ENCODE measurements around the gene PDLIM7.

The PDLIM7 gene

DNA sequence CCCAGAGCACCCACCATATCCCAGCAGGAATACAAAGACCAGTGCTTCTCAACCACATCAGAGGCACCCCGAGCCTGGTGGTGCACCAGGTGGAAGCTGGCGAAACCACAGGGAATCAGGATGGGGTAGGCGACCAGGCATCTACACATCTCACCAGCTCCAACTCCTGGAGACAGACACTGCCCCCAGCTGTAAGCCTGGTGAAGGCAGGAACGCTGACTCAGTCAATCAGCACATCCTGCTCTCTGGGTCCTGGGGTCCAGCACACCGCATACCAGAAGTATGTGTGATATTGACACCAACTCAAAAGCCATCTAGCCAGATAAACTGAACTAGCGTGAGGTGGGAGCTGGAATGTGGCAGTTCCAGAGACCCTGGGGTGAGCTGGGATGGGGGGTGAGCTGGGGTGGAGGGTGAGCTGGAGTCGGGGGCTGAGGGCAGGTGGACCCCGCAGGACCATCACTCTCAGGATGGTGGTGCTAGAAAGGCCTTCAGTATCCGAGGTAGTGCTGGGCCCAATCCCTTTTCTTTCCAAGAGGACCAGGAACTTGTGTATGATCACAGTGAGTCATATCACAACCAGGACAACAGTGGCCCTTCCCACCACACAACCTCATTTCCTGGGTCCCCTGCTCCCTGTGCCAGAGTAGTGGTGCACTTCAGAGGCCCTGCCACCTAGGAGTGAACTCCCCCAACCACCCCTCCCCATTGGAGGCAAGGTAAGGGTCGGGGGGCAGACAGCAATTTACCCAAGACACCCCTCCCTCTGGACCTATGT lies 26.5 kb downstream of the PDLIM7 start:
- no peak for ATAC-seq (replicated peaks; ENCODE audit: extremely low read depth, poor library complexity, severe bottlenecking)
- peaks cover 56% of the 10 kb centered on the region for H3K4me1 Mint-ChIP-seq
- H3K36me3 Mint-ChIP-seq (ENCODE audit: insufficient read depth) = peaks cover 11% of the 10 kb centered on the region
- H3K27ac Mint-ChIP-seq (ENCODE audit: low read depth) = peak overlapping the region; percentile 44
- no peak for DNase-seq (ENCODE audit: low spot score in 2 of 2)
- H3K4me3 Mint-ChIP-seq = peak overlapping the region; percentile 59
- no peaks in the 10 kb centered on the region for H3K9me3 Mint-ChIP-seq
- H3K27me3 Mint-ChIP-seq = peaks cover 9% of the 10 kb centered on the region

DNA sequence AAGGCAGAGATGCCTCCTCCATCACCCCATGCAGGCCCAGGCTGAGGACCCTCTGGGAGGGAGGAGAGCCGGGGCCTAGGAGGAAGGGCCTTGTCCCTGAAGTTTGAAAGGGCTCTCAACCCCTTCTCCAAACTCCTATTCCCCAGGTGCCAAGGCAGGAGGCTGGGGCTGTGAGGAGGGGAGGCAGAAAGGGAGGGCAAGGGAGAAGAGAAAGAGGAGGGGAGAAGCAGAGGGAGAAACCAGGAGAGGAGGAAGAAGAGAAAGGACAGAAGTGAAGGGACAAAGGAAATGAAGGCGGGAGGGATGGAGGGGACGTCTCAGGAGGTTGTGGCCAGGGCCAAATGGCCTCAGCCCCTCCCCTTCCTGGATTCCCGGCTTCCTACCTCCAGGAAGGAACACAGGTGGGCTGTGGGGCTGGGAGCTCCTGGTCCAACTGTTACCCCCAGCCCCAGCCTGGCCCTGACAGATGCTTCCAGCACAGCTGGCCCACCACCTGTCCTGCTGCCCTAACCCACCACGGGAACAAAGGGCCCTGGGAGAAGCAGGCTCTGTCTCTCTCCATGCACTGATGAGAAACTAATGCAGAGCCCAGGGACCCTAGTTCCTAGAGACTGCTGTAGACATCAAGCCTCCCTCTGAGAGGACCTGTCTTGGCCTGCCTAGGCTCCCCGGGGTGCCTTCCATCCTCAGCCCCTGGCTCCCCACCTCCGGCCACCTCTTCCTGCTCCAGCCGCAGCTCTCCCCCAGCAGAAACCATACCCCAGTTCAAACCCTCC lies 27.5 kb downstream of the PDLIM7 start:
- no peak for ATAC-seq (replicated peaks; ENCODE audit: extremely low read depth, poor library complexity, severe bottlenecking)
- Mint-ChIP-seq H3K27ac (ENCODE audit: low read depth) (peak overlapping the region; percentile 44), H3K4me3 (no peak overlapping the region), H3K9me3 (no peaks in the 10 kb centered on the region), H3K4me1 (peaks cover 45% of the 10 kb centered on the region), H3K27me3 (peaks cover 9% of the 10 kb centered on the region), H3K36me3 (ENCODE audit: insufficient read depth) (peaks cover 12% of the 10 kb centered on the region)
- DNase-seq (ENCODE audit: low spot score in 2 of 2) = no peak

DNA sequence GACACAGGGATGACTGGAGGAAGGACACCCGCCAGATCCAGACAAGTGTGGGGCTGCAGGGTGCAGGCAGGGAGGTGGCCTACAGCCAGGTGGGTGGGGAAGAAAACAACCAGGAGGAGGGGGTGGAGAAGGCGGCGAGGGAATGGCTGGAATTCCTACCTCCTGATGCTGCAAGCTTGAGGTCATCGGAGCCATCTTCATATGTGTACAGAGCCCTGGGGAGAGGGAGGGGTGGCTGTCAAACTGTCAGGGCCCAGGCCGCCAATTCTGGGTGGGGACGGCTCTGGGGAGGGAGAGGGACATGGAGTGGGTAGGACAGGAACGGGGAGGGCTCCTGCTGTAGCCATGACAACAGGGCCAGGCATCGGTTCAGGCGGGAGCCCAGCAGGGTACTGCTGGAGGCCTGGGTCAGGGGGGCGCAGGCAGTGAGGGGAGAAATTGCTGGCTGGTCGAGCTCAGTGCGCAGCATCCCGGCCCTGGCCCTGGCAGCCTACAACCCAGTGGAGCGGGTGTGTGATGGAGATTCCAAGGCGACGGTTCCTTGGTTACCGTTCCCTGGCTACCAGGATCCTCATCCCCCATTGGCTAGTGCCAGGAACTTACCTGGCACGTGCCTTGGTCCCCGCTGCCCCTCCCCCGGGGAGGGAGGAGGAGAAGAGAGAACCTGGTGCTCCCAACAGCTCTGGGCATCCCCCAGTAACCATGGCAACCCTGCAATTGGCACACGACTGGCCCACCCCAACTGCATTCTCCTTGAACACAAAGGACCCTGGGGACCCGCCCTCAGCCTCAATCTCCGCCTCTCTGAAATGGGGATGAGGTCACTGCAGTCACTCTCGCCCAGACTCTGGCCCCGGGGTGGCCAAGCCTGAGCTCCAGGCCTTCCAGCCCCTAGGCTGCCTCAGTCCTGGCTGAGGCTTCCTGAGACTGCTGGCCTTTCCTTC lies 28.4 kb downstream of the PDLIM7 start:
- no peak overlapping the region for H3K4me3 Mint-ChIP-seq

DNA sequence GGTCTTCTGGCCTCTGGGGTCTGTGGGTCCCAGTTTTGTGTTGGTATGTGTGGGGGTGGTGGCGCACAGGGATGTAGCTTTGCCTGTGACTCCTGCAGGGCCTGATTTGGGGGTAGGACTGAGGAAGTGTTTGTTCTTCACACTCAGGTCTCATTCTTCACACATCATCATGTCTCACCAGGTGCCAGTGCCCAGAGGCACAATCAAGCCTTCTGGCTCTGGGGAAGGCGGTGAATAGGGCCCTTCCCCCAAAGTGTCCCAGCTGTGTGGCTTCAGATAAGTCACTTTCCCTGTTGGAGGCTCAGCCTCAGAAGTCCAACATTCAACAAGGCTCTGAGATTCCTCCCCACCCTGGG lies 29.1 kb downstream of the PDLIM7 start:
- peaks cover 33% of the 10 kb centered on the region for H3K4me1 Mint-ChIP-seq
- ATAC-seq (replicated peaks; ENCODE audit: extremely low read depth, poor library complexity, severe bottlenecking) = no peak
- no peaks in the 10 kb centered on the region for H3K27me3 Mint-ChIP-seq
- no peak overlapping the region for H3K4me3 Mint-ChIP-seq
- no peaks in the 10 kb centered on the region for H3K9me3 Mint-ChIP-seq
- no peak for DNase-seq (ENCODE audit: low spot score in 2 of 2)
- H3K36me3 Mint-ChIP-seq (ENCODE audit: insufficient read depth) = peaks cover 9% of the 10 kb centered on the region
- H3K27ac Mint-ChIP-seq (ENCODE audit: low read depth) = no peak overlapping the region

More for the DNA sequence above, 28.4 kb downstream of the PDLIM7 start:
- Mint-ChIP-seq H3K9me3 (no peaks in the 10 kb centered on the region), H3K36me3 (ENCODE audit: insufficient read depth) (peaks cover 9% of the 10 kb centered on the region), H3K4me1 (peaks cover 36% of the 10 kb centered on the region), H3K27ac (ENCODE audit: low read depth) (peak overlapping the region; percentile 26), H3K27me3 (peaks cover 2% of the 10 kb centered on the region)
- no peak for DNase-seq (ENCODE audit: low spot score in 2 of 2)
- ATAC-seq (replicated peaks; ENCODE audit: extremely low read depth, poor library complexity, severe bottlenecking) = no peak

DNA sequence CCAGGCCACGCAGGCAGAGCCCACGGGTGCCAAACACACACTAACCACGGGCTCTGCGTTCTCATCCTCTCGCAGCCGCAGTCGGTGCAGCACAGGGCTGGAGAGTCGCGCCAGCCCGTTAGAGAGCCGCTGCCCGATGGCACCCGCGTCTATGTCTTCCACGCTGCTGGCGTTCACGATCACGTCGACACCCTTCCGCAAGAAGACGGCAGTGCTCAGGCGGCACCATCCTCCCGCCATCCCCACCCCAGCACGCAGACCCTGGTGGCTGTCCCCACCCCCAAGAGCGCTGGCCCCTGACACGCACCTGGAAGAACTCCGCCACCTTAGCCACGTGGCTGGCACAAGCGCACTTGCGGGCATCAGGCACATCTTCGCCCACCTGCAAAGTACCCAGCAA lies 30.0 kb downstream of the PDLIM7 start:
- Mint-ChIP-seq H3K27ac (ENCODE audit: low read depth) (no peak overlapping the region), H3K4me1 (peaks cover 33% of the 10 kb centered on the region), H3K4me3 (no peak overlapping the region), H3K27me3 (no peaks in the 10 kb centered on the region), H3K9me3 (no peaks in the 10 kb centered on the region), H3K36me3 (ENCODE audit: insufficient read depth) (peaks cover 8% of the 10 kb centered on the region)
- ATAC-seq (replicated peaks; ENCODE audit: extremely low read depth, poor library complexity, severe bottlenecking) = no peak
- DNase-seq (ENCODE audit: low spot score in 2 of 2) = no peak

DNA sequence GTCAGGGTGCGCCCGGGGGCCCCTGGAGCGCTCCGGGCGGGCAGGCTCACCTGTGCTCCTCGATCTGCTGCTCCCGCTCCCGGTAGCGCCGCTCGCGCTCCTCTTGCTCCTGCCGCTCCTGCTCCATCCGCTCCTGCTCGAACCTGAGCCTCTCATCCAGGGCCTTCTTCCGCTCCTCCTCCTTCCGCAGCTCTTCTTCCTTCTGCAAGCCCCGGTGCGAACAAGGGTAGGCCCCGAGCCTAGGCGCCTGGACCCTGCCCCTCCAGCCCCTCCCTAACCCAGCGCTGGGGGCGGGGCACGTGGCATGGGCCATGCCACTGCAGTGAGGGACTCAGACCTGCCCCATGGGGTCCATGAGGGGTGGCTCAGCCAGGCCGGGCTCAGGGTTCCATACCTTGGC lies 30.5 kb downstream of the PDLIM7 start:
- ATAC-seq (replicated peaks; ENCODE audit: extremely low read depth, poor library complexity, severe bottlenecking) (no peak), DNase-seq (ENCODE audit: low spot score in 2 of 2) (no peak)
- H3K27ac Mint-ChIP-seq (ENCODE audit: low read depth) = no peak overlapping the region
- H3K36me3 Mint-ChIP-seq (ENCODE audit: insufficient read depth) = peaks cover 8% of the 10 kb centered on the region
- no peaks in the 10 kb centered on the region for H3K9me3 Mint-ChIP-seq
- no peak overlapping the region for H3K4me3 Mint-ChIP-seq
- peaks cover 28% of the 10 kb centered on the region for H3K4me1 Mint-ChIP-seq
- H3K27me3 Mint-ChIP-seq = no peaks in the 10 kb centered on the region

DNA sequence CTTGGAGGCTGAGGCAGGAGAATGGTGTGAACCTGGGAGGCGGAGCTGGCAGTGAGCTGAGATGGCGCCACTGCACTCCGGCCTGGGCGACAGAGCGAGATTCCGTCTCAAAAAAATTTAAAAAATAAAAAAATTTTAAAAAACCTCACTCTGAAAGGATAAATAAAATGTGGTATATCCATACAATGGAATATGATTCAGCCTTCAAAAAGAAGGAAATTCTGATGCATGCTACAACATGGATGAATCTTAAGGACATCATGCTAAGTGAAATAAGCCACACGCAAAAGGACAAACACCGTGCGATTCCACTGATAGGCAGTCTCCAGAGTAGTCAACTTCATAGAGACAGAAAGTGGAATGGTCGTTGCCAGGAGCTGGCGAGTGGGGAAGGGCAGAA lies 32.4 kb downstream of the PDLIM7 start:
- Mint-ChIP-seq H3K4me1 (peaks cover 14% of the 10 kb centered on the region), H3K27me3 (no peaks in the 10 kb centered on the region), H3K36me3 (ENCODE audit: insufficient read depth) (peaks cover 10% of the 10 kb centered on the region), H3K4me3 (no peak overlapping the region), H3K27ac (ENCODE audit: low read depth) (no peak overlapping the region), H3K9me3 (no peaks in the 10 kb centered on the region)
- no peak for DNase-seq (ENCODE audit: low spot score in 2 of 2)
- ATAC-seq (replicated peaks; ENCODE audit: extremely low read depth, poor library complexity, severe bottlenecking) = no peak

DNA sequence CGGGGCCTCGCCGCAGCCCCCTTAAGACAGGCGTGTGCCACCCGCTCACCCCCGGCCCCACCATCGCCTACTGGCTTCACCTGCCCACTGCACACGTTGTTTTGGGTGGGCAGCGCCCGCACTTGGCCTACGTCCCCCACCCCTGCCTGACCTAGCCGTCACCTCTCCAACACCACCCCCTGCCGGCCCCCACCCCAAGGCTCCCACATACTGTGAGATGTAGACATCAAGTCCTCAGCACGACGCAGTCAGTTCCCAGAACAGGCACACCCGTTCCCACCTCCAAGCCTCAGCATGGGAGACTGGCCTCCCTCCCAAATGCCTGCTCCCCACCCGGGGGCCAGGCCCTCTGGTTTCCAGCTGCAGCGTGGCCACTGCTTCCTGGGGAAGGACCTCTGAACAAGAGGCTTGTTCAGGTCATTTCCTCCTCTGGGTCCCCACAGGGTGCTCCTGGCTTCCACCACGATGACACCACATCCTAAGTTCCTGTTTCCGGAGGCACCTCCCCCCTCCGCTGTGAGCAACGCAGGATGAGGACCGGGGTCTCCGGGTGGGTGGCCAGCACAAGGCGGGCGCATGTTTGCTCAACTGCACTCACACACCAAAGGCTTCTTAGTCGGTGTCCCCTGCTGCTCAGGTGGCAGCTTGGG lies 35.3 kb downstream of the PDLIM7 start:
- DNase-seq (ENCODE audit: low spot score in 2 of 2) = no peak
- H3K9me3 Mint-ChIP-seq = no peaks in the 10 kb centered on the region
- no peak overlapping the region for H3K4me3 Mint-ChIP-seq
- H3K4me1 Mint-ChIP-seq = no peaks in the 10 kb centered on the region
- H3K27ac Mint-ChIP-seq (ENCODE audit: low read depth) = no peak overlapping the region
- no peaks in the 10 kb centered on the region for H3K27me3 Mint-ChIP-seq
- peaks cover 14% of the 10 kb centered on the region for H3K36me3 Mint-ChIP-seq (ENCODE audit: insufficient read depth)
- ATAC-seq (replicated peaks; ENCODE audit: extremely low read depth, poor library complexity, severe bottlenecking) = no peak

DNA sequence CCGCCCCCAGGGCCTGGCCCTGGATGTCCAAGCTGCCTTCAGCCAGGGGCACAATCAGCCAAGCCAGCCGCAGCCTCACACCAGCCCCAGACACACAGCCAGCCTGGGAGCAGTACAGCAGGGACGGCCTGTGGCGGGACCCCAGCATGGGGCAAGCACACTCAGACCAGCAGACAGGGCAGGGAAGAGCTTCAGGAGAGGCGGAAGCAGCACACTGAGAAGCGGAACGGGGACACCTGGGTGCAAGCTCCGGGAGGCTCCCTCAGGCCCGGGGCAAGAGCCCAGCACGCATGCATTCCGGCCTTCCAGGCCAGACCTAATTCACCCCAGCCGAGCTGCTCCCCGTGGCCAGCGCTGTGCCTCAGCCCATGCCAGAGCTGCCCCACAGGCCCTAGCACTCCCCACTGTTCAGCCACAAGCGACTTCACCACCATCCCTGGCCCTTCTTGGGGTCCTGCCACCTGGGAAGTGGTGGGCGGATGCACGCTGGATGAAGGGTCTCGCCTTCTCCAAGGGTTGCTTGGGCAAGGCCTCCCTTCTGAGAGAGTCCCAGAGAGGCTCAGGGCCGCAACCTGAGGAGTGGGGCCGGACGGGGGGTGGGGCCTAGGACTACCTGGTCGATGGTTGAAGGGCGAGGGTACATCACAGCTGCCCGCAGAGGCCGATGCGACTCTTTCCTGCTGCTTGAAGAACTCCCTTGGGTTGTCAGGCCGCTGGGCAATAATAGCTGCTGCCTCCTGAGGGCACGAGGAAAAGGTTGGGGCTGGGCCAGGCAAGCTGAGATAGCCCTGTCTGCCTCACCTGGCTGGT lies 37.4 kb downstream of the PDLIM7 start:
- no peaks in the 10 kb centered on the region for H3K27me3 Mint-ChIP-seq
- H3K4me3 Mint-ChIP-seq = no peak overlapping the region
- H3K27ac Mint-ChIP-seq (ENCODE audit: low read depth) = no peak overlapping the region
- no peak for DNase-seq (ENCODE audit: low spot score in 2 of 2)
- H3K9me3 Mint-ChIP-seq = no peaks in the 10 kb centered on the region
- peaks cover 25% of the 10 kb centered on the region for H3K36me3 Mint-ChIP-seq (ENCODE audit: insufficient read depth)
- peaks cover 8% of the 10 kb centered on the region for H3K4me1 Mint-ChIP-seq
- ATAC-seq (replicated peaks; ENCODE audit: extremely low read depth, poor library complexity, severe bottlenecking) = no peak

DNA sequence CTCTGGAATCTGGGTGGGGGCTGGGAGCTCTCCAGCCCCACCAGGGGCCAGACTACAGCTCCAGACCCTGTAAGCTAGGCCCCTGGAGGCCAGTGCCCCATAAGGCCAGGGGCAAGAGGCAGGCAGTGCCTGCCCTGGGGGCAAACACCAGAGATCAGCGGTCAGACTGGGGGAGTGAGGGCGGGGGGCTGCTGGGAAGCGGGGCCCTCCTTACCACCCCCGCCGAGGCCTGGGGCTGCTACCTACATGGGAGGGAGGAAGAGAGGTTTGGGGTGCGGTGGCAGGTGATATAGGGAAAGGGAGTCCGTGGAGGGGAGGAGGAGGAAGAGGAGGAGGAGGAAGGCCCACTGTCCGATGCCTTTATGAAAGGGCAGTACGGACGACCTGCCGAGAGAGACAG lies 38.0 kb downstream of the PDLIM7 start:
- Mint-ChIP-seq H3K27me3 (no peaks in the 10 kb centered on the region), H3K4me3 (no peak overlapping the region), H3K27ac (ENCODE audit: low read depth) (no peak overlapping the region), H3K9me3 (no peaks in the 10 kb centered on the region), H3K36me3 (ENCODE audit: insufficient read depth) (peaks cover 28% of the 10 kb centered on the region), H3K4me1 (peaks cover 8% of the 10 kb centered on the region)
- DNase-seq (ENCODE audit: low spot score in 2 of 2) (no peak), ATAC-seq (replicated peaks; ENCODE audit: extremely low read depth, poor library complexity, severe bottlenecking) (no peak)

DNA sequence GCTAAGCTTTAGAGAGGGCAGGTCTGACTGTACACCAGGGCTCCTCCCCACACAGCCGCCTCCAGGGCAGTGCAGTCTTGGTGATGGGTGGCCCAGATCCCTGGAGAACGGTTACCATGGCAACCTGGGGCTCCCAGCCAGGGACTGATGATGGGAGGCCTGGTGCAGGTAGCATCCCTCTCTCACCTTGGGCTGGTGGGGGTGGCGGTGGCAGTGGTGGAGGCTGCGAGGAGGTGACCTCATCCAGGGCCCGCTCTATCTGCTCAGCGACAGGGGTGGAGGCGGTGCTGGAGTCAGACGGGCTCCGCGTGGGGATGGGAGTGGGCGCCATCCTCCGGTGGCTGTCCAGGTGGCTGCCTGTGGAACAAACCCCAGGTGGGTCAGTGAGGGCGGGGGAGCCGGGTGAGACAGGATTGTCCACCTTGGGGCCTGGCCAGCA lies 38.5 kb downstream of the PDLIM7 start:
- peaks cover 10% of the 10 kb centered on the region for H3K4me1 Mint-ChIP-seq
- DNase-seq (ENCODE audit: low spot score in 2 of 2) = no peak
- no peak overlapping the region for H3K4me3 Mint-ChIP-seq
- H3K9me3 Mint-ChIP-seq = no peaks in the 10 kb centered on the region
- no peaks in the 10 kb centered on the region for H3K27me3 Mint-ChIP-seq
- peaks cover 32% of the 10 kb centered on the region for H3K36me3 Mint-ChIP-seq (ENCODE audit: insufficient read depth)
- H3K27ac Mint-ChIP-seq (ENCODE audit: low read depth) = no peak overlapping the region
- no peak for ATAC-seq (replicated peaks; ENCODE audit: extremely low read depth, poor library complexity, severe bottlenecking)

Data from central memory CD8-positive, alpha-beta T cell (primary cell).